GM23248 (cell line): ENCODE data around the gene PTPRN2. TPM values are rescaled to one million over a fixed set of nuclear protein-coding genes. Genes with fewer than 3 reads are reported as not detected.

ENCODE experiments used
- DNase-seq: peaks from one replicate; pipeline ENCODE4 v3.0.0-alpha.2; 2015
- H2AFZ ChIP-seq: fragments of 200-600 bp; sonication (generic); 2 replicates; pipeline ENCODE4 v1.6.1; 2016; ENCODE audit warnings: antibody characterized with exemption
- H3F3A ChIP-seq: fragments of 200-600 bp; sonication (generic); 2 replicates; pipeline ENCODE4 v1.6.1; 2016; ENCODE audit warnings: mild to moderate bottlenecking, antibody characterized with exemption, mixed run types; ENCODE audit not compliant: insufficient read depth
- H3K27ac ChIP-seq: fragments of 200-600 bp; sonication (generic); 2 replicates; pipeline ENCODE4 v1.5.1; 2016; ENCODE audit warnings: mild to moderate bottlenecking
- H3K27me3 ChIP-seq: fragments of 200-600 bp; sonication (generic); replicated peaks from 2 replicates; pipeline ENCODE4 v1.6.1; 2016; ENCODE audit warnings: mild to moderate bottlenecking; ENCODE audit not compliant: insufficient read depth
- H3K36me3 ChIP-seq: fragments of 200-600 bp; sonication (generic); 2 replicates; pipeline ENCODE4 v1.6.1; 2016; ENCODE audit warnings: low read depth, mild to moderate bottlenecking
- H3K4me1 ChIP-seq: fragments of 200-600 bp; sonication (generic); 2 replicates; pipeline ENCODE4 v1.6.1; 2016; ENCODE audit warnings: mild to moderate bottlenecking; ENCODE audit not compliant: insufficient read depth
- H3K4me2 ChIP-seq: fragments of 200-600 bp; sonication (generic); one replicate; pipeline ENCODE4 v1.6.1; 2016; ENCODE audit warnings: mild to moderate bottlenecking; ENCODE audit not compliant: unreplicated experiment
- H3K4me3 ChIP-seq: fragments of 200-600 bp; sonication (generic); 2 replicates; pipeline ENCODE4 v1.5.1; 2016; ENCODE audit warnings: mild to moderate bottlenecking
- H3K79me2 ChIP-seq: fragments of 200-600 bp; sonication (generic); 2 replicates; pipeline ENCODE4 v1.6.1; 2016; ENCODE audit warnings: mild to moderate bottlenecking; ENCODE audit not compliant: insufficient read depth
- H3K9ac ChIP-seq: fragments of 200-600 bp; sonication (generic); 2 replicates; pipeline ENCODE4 v1.6.1; 2016; ENCODE audit warnings: mild to moderate bottlenecking
- H3K9me2 ChIP-seq: fragments of 200-600 bp; sonication (generic); 2 replicates; pipeline ENCODE4 v1.6.1; 2016; ENCODE audit warnings: mixed run types, mild to moderate bottlenecking, moderate library complexity; ENCODE audit not compliant: insufficient read depth
- H3K9me3 ChIP-seq: fragments of 200-600 bp; sonication (generic); one replicate; pipeline ENCODE4 v1.6.1; 2017; ENCODE audit warnings: low read depth
- H4K20me1 ChIP-seq: fragments of 200-600 bp; sonication (generic); 2 replicates; pipeline ENCODE4 v1.6.0; 2016; ENCODE audit not compliant: insufficient read depth
- EZH2 ChIP-seq: fragments of 200-600 bp; sonication (generic); IDR thresholded peaks from 2 replicates; pipeline ENCODE4 v1.6.1; 2018; ENCODE audit warnings: antibody characterized with exemption, mild to moderate bottlenecking; ENCODE audit not compliant: insufficient read depth, poor library complexity, severe bottlenecking
- EZH2phosphoT487 ChIP-seq: fragments of 200-600 bp; sonication (generic); IDR thresholded peaks from 2 replicates; pipeline ENCODE4 v1.6.1; 2018; ENCODE audit warnings: antibody characterized with exemption, moderate library complexity, mild to moderate bottlenecking, low read depth; ENCODE audit not compliant: insufficient read depth
- WGBS, 2 experiments: methylation state at CpG; one replicate each; pipeline ENCODE4 v1.1.6; 2015 to 2017; ENCODE audit warnings: low lambda C conversion rate in 2 of 2, low coverage in 1 of 2; ENCODE audit errors: missing lambda C conversion rate in 2 of 2; 5-methylcytosine and 5-hydroxymethylcytosine counted together
- in situ Hi-C: fragments of 300-500 bp; cut with MboI; formaldehyde crosslinking; loops from 2 replicates; pipeline ENCODE4 v1.15.0; 2020
- polyA plus RNA-seq: library from polyadenylated mRNA; unstranded; fragments of >200 nt; fragmentation: Nextera tagmentation; extraction: Ambion mirVana; gene quantifications from 2 replicates; pipeline ENCODE4 v1.2.1, GENCODE V29; 2016
- total RNA-seq: library from RNA; depleted of rRNA; stranded (reverse); fragments of >200 nt; shearing (Covaris generic); gene quantifications from 2 replicates; pipeline ENCODE4 v1.2.3, GENCODE V29; 2014

Gene PTPRN2
- total and polyA plus RNA-seq, 2 experiments from 2014 or later = 0.13 TPM; not detected in 1

DNA sequence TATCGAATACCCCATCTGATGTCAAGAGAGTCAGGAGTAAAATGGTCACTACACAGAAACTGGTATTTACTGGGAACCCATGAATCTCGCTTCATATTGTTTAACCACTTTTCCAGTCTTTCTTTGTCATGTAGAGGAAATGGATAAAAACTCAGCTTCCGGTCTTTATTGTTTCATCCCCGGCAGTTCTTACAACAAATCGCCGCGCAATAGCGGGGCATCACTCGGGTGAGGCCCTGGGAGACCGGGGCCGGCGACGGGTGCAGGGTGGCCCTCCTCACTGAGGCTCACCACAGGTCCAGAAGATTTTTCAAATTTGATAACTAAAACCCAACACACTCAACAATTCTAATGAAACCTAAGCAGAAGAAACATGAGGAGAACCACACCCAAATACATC, 35.6 kb upstream of the PTPRN2 start:
- H3K27ac ChIP-seq = no peak overlapping the region
- no peaks in the 10 kb centered on the region for H3K9me3 ChIP-seq
- H3K9ac ChIP-seq = no peak overlapping the region
- no peak overlapping the region for H3K4me2 ChIP-seq
- H3K79me2 ChIP-seq = no peaks in the 10 kb centered on the region
- peaks cover 5% of the 10 kb centered on the region; the same call in 1 of the 2 replicates for H3K4me1 ChIP-seq
- 95 to 97% methylated on average over 13 of the region's 13 CpGs for WGBS, 2 experiments
- in situ Hi-C loops = no loop called here
- H3K27me3 ChIP-seq = no peaks in the 10 kb centered on the region
- no peaks in the 10 kb centered on the region for H3K36me3 ChIP-seq
- no peaks in the 10 kb centered on the region; the same call in 1 of the 2 replicates for H3F3A ChIP-seq
- H4K20me1 ChIP-seq = no peaks in the 10 kb centered on the region
- TF ChIP-seq EZH2phosphoT487 = no peak
- no peak for TF ChIP-seq EZH2
- H3K4me3 ChIP-seq = no peak overlapping the region
- H2AFZ ChIP-seq = no peak overlapping the region
- no peaks in the 10 kb centered on the region for H3K9me2 ChIP-seq
- no peak for DNase-seq

GRCh38 chr7:158620839-158621441, 33.3 kb upstream of the PTPRN2 start:
- Histone ChIP-seq H3K9me3 (no peaks in the 10 kb centered on the region), H3K79me2 (no peaks in the 10 kb centered on the region), H3K9me2 (no peaks in the 10 kb centered on the region), H3K4me2 (no peak overlapping the region), H3K27ac (no peak overlapping the region), H3K9ac (no peak overlapping the region), H3F3A (no peaks in the 10 kb centered on the region; the same call in 1 of the 2 replicates), H3K4me1 (peaks cover 5% of the 10 kb centered on the region; the same call in 1 of the 2 replicates), H4K20me1 (no peaks in the 10 kb centered on the region), H3K4me3 (no peak overlapping the region), H3K27me3 (no peaks in the 10 kb centered on the region), H2AFZ (0 out of 2 replicates have a peak overlapping the region, but pooled peaks have one; percentile 19), H3K36me3 (no peaks in the 10 kb centered on the region)
- WGBS, 2 experiments = 91 to 93% methylated on average over 6 of the region's 6 CpGs
- no peak for DNase-seq
- in situ Hi-C loops = no loop called here
- no peak for TF ChIP-seq EZH2
- no peak for TF ChIP-seq EZH2phosphoT487

GRCh38 chr7:158620418-158620817, 32.8 kb upstream of the PTPRN2 start:
- no peak overlapping the region for H3K4me2 ChIP-seq
- H3K9me2 ChIP-seq = no peaks in the 10 kb centered on the region
- H3K27ac ChIP-seq = no peak overlapping the region
- H3F3A ChIP-seq = no peaks in the 10 kb centered on the region; the same call in 1 of the 2 replicates
- no peak overlapping the region for H2AFZ ChIP-seq
- no peaks in the 10 kb centered on the region for H3K27me3 ChIP-seq
- H3K9me3 ChIP-seq = no peaks in the 10 kb centered on the region
- no peak for TF ChIP-seq EZH2phosphoT487
- TF ChIP-seq EZH2 = no peak
- peaks cover 5% of the 10 kb centered on the region; the same call in 1 of the 2 replicates for H3K4me1 ChIP-seq
- no peak overlapping the region for H3K9ac ChIP-seq
- H3K4me3 ChIP-seq = no peak overlapping the region
- DNase-seq = no peak
- WGBS, 2 experiments = 97 to 98% methylated on average over 5 of the region's 5 CpGs
- H4K20me1 ChIP-seq = no peaks in the 10 kb centered on the region
- in situ Hi-C loops = no loop called here
- H3K79me2 ChIP-seq = no peaks in the 10 kb centered on the region
- no peaks in the 10 kb centered on the region for H3K36me3 ChIP-seq

GRCh38 chr7:158618745-158619140, 31.1 kb upstream of the PTPRN2 start:
- H3K27ac ChIP-seq = no peak overlapping the region
- H2AFZ ChIP-seq = no peak overlapping the region
- H4K20me1 ChIP-seq = no peaks in the 10 kb centered on the region
- H3F3A ChIP-seq = no peaks in the 10 kb centered on the region; the same call in 1 of the 2 replicates
- no peaks in the 10 kb centered on the region for H3K9me3 ChIP-seq
- TF ChIP-seq EZH2 (no peak), EZH2phosphoT487 (no peak)
- peaks cover 5% of the 10 kb centered on the region for H3K4me1 ChIP-seq
- no peak overlapping the region for H3K9ac ChIP-seq
- H3K27me3 ChIP-seq = no peaks in the 10 kb centered on the region
- DNase-seq = no peak
- H3K4me3 ChIP-seq = no peak overlapping the region
- in situ Hi-C loops = no loop called here
- H3K9me2 ChIP-seq = no peaks in the 10 kb centered on the region
- H3K79me2 ChIP-seq = no peaks in the 10 kb centered on the region
- 95 to 99% methylated on average over 4 of the region's 4 CpGs for WGBS, 2 experiments
- no peaks in the 10 kb centered on the region for H3K36me3 ChIP-seq
- H3K4me2 ChIP-seq = no peak overlapping the region
